HG03097 (cell line): ENCODE measurements around the gene FZD1.

Experiments
- ATAC-seq: cut with Tn5 transposase; IDR thresholded peaks from one replicate; pipeline ENCODE4 v1.9.1; 2021; ENCODE audit not compliant: unreplicated experiment, low FRiP score

The FZD1 gene

DNA sequence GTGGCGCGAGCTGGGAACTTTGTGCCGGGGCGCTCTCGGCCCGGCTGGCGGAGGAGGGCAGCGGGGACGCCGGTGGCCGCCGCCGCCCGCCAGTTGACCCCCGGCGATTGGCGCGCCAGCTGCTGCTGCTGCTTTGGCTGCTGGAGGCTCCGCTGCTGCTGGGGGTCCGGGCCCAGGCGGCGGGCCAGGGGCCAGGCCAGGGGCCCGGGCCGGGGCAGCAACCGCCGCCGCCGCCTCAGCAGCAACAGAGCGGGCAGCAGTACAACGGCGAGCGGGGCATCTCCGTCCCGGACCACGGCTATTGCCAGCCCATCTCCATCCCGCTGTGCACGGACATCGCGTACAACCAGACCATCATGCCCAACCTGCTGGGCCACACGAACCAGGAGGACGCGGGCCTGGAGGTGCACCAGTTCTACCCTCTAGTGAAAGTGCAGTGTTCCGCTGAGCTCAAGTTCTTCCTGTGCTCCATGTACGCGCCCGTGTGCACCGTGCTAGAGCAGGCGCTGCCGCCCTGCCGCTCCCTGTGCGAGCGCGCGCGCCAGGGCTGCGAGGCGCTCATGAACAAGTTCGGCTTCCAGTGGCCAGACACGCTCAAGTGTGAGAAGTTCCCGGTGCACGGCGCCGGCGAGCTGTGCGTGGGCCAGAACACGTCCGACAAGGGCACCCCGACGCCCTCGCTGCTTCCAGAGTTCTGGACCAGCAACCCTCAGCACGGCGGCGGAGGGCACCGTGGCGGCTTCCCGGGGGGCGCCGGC lies 870 bp downstream of the FZD1 start:
- peak; percentile 30 for ATAC-seq

GRCh38 chr7:91265693-91266066 lies 1.4 kb downstream of the FZD1 start:
- ATAC-seq = no peak

GRCh38 chr7:91266067-91266688 lies 1.9 kb downstream of the FZD1 start:
- no peak for ATAC-seq

- ATAC-seq = no peak
These were observed 2.5 kb downstream of the FZD1 start for GRCh38 chr7:91266689-91267090.

- no peak for ATAC-seq
These were observed 3.1 kb downstream of the FZD1 start for GRCh38 chr7:91267171-91267955.

DNA sequence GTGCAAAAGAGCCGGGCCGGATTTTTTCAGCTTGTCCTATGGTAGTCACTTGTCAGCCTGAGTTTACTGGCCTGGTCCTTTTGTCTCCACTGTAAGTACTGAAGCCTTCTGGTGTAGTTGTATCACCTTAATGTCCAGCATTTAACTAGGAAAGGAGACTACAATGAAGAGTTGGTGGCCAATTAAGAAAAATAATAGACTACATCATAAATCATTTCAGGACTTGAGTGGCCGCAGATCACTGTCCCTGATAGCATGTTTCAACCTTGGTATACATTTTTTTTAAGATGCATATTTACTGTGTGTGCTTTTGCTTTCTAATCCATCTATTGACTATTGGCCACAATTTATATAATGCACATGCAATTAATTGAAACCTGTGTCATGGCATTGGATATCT lies 6.1 kb downstream of the FZD1 start:
- ATAC-seq = no peak

GRCh38 chr7:91276909-91277308 lies 12.7 kb downstream of the FZD1 start:
- peak; percentile 86 for ATAC-seq

- ATAC-seq = no peak
These were observed 16.0 kb downstream of the FZD1 start for GRCh38 chr7:91280185-91280584.

DNA sequence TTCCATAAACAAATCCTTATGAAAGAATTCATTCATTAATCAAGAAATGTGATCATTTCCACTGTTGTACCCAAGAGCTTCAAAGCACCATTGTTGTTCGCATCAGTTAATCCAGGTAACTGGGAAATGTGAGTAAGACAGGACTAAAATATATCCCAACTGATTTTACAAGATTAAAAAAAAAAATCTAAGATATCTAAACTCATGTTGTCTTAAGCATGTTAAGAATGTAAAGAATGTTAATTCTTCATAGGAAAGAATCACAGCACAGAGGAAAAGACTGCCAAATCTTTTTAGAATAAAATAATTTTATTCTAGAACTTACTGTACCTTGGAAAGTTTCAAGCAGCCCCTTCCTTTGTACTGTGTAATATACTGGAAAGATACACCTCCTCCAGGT lies 16.4 kb downstream of the FZD1 start:
- no peak for ATAC-seq

GRCh38 chr7:91285696-91286355 lies 21.6 kb downstream of the FZD1 start:
- no peak for ATAC-seq

- ATAC-seq = no peak
These were observed 22.2 kb downstream of the FZD1 start for GRCh38 chr7:91286432-91286831.

DNA sequence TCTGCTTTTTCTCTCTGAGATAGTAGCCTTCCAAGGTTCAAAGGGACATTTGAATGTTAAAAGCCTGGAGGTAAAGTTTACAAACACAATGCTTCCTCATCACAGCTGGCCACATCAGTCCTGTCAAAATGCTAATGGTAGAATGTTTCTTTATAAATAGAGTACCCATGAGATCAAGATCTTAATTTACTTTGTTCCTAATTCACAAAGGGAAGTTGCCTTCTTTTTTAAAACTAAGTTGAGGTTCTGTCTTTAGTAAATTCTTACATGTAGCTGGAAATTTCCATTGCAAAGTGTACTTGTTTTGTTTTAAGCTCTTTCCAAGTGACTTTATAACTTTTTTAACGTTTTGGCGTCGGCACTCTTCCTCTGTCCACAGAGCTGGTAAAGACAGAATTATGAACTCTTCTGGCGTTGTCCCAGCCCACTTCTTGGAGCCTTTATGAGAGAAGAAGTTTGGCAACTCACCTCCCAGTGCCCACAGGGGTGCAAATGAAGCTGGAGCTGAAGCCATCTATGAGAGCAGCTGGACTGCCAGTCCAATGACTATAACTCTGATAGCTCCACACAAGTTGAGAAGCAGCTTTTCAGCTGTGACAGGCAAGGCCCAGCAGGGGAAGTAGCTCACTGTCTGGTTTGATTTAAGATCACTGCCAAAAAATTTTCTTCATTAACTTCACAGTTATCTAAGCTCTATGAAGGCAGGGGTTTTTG lies 23.3 kb downstream of the FZD1 start:
- ATAC-seq = no peak

DNA sequence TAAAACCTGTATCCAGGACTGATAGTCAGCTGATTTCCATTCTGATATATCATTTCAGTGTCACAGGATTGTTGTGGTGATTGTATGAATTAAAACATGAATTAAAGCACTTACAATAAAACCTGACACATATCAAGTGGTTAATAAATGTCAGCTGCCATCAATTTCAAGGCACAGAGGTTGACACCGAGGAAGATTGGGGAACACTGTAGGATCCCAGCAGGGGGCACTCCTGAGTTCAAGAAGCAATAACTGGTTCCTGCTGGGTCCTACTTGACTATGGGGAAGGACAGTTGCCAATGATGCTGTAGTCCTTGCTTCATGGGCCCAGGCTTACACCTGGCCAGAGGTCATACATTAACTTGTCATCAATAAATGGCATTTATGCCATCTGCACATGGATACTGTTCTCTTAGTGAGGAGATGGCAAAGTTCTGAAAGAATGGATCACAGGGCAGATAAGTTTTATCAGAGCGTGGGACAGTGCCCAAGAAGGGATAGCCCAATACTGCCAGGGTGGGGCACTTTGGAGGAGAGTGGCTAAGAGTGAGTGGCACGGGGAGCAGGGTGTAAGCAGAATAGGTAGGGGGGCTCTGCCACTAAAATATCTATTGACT lies 24.1 kb downstream of the FZD1 start:
- ATAC-seq = no peak

GRCh38 chr7:91289633-91290254 lies 25.5 kb downstream of the FZD1 start:
- no peak for ATAC-seq

GRCh38 chr7:91291302-91291701 lies 27.1 kb downstream of the FZD1 start:
- ATAC-seq = no peak

DNA sequence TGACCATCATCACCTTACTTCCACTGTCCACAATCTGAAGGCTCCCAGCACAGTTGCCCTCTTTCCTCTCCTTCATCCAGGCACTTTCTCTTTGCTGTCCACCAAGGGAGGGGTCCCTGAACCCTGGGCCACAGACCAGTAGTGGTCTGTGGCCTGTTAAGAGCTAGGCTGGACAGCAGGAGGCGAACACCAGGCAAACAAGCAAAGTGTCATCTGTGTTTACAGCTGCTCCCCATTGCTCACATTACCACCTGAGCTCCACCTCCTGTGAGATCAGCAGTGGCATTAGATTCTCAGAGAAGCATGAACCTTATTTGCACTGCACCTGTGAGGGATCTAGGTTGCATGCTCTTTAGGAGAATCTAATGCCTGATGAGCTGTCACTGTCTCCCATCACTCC lies 27.7 kb downstream of the FZD1 start:
- no peak for ATAC-seq

DNA sequence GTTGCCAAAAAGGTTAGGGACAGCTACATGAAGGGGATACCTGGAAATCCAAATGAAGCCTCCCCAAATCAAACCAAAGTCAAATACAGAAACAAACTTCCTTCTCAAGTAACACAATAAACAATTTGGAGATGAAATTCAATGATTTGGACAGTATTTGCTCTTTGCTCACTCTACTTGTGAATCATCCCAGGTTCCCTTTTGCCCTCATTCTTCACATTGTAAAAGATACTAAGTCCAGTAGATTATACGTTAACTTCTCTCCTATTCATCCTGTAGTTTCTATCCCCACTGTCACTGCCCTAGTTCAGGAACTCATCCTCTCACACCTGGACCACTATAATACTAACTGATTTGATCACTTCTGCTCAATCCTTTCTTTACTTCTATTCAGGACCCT lies 28.3 kb downstream of the FZD1 start:
- no peak for ATAC-seq

- ATAC-seq = no peak
These were observed 28.9 kb downstream of the FZD1 start for GRCh38 chr7:91293136-91293535.

GRCh38 chr7:91293840-91294239 lies 29.6 kb downstream of the FZD1 start:
- no peak for ATAC-seq
